Measurements from ENCODE around the gene ANKRD35. TPM values are rescaled to one million over a fixed set of nuclear protein-coding genes. Genes with fewer than 3 reads are reported as not detected.

The ANKRD35 gene
- total and polyA plus RNA-seq, 9 of the 15 experiments (the other 6 are each of a cell fraction or from before 2014, with no cell fraction given) = 0.07 to 0.14 (median 0.07) TPM; not detected in 5

- TF ChIP-seq AFF4 (CRISPR knock-in tag; IDR thresholded peaks at IDR 0.05) (peak; percentile 86), EGR1 (conservative IDR thresholded peaks at IDR 0.05) (peak; percentile 63), MCM5 (IDR thresholded peaks at IDR 0.05; ENCODE audit: low read depth) (no peak), ZBTB17 (CRISPR knock-in tag; IDR thresholded peaks at IDR 0.05) (no peak; the same call in 1 of the 2 replicates), FOXP1 (CRISPR knock-in tag; IDR thresholded peaks at IDR 0.05) (peak; percentile 29; the same call in 1 of the 2 replicates), POLR3G (IDR thresholded peaks at IDR 0.05; ENCODE audit: extremely low read depth, insufficient read length, insufficient replicate concordance) (no peak), ZNF589 (CRISPR knock-in tag; IDR thresholded peaks at IDR 0.05; ENCODE audit: low read depth) (0 out of 2 replicates have a peak, but pooled peaks have one; percentile 73), KAT8 (IDR thresholded peaks at IDR 0.05; ENCODE audit: low read depth) (peak; percentile 98), MEIS2 (IDR thresholded peaks at IDR 0.05; ENCODE audit: partially characterized antibody) (peak; percentile 55), FOXM1 (IDR thresholded peaks at IDR 0.05; ENCODE audit: low read depth) (peak; percentile 48; the same call in 1 of the 2 replicates), FOXM1 (CRISPR knock-in tag; IDR thresholded peaks at IDR 0.05; ENCODE audit: low read depth) (no peak), TRIM24 (IDR thresholded peaks at IDR 0.05) (peak; percentile 34 to 78; a peak in 3 of 4 replicates), ZNF766 (CRISPR knock-in tag; conservative IDR thresholded peaks at IDR 0.05) (0 out of 2 replicates have a peak, but pooled peaks have one; percentile 73), TEAD4 (IDR thresholded peaks at IDR 0.05; ENCODE audit: low read length) (peak; percentile 90), TEAD4 (CRISPR knock-in tag; IDR thresholded peaks at IDR 0.05; ENCODE audit: borderline replicate concordance) (no peak), CREB1 (IDR thresholded peaks at IDR 0.05) (peak; percentile 90), CREB1 (CRISPR knock-in tag; IDR thresholded peaks at IDR 0.05) (peak; percentile 74), NFIX (CRISPR knock-in tag; IDR thresholded peaks at IDR 0.05; ENCODE audit: low read depth) (no peak), SMAD1 (IDR thresholded peaks at IDR 0.05; ENCODE audit: low read depth, low read length, partially characterized antibody) (peak; percentile 80), KDM5B (IDR thresholded peaks at IDR 0.05; ENCODE audit: insufficient replicate concordance, low read depth, low read length) (peak; percentile 97)
- TF ChIP-seq, protein P1, sequence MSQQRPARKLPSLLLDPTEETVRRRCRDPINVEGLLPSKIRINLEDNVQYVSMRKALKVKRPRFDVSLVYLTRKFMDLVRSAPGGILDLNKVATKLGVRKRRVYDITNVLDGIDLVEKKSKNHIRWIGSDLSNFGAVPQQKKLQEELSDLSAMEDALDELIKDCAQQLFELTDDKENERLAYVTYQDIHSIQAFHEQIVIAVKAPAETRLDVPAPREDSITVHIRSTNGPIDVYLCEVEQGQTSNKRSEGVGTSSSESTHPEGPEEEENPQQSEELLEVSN (IDR thresholded peaks at IDR 0.05; ENCODE audit: borderline replicate concordance in 1 of 2, extremely low read depth in 1 of 2, insufficient read depth in 1 of 2, insufficient read length in 1 of 2, low read depth in 1 of 2, low read length in 1 of 2, poor library complexity in 1 of 2, severe bottlenecking in 1 of 2) = peak; percentile 42 to 61
Observed at GRCh38 chr1:145927063-145927886, 41.6 kb upstream of the ANKRD35 start, which contains the start of gene RBM8A (continued).
